Islet precursor cell (in vitro differentiated cells): ENCODE results near the gene SYTL5.

Experiments
- DNase-seq: peaks from one replicate; pipeline ENCODE4 v3.0.0-alpha.2; 2018

Gene SYTL5

GRCh38 chrX:38099688-38100087 is 93.3 kb downstream of the SYTL5 start:
- no peak for DNase-seq

- DNase-seq: no peak
These were observed 95.9 kb downstream of the SYTL5 start for GRCh38 chrX:38102240-38102639.

- DNase-seq: no peak
These were observed 96.5 kb downstream of the SYTL5 start for GRCh38 chrX:38102875-38103274.

- DNase-seq: no peak
These were observed 97.8 kb downstream of the SYTL5 start for GRCh38 chrX:38103857-38104812.

- DNase-seq: no peak
These were observed 98.9 kb downstream of the SYTL5 start for GRCh38 chrX:38105216-38105725.

GRCh38 chrX:38106991-38107655 is 100.8 kb downstream of the SYTL5 start:
- DNase-seq: no peak

- no peak for DNase-seq
These were observed 102.0 kb downstream of the SYTL5 start for GRCh38 chrX:38108364-38108763.

- DNase-seq: no peak
These were observed 102.9 kb downstream of the SYTL5 start for GRCh38 chrX:38109042-38109898.

GRCh38 chrX:38110231-38110630 is 103.9 kb downstream of the SYTL5 start:
- no peak for DNase-seq

GRCh38 chrX:38111196-38111595 is 104.8 kb downstream of the SYTL5 start:
- DNase-seq: no peak

- DNase-seq: no peak
These were observed 106.2 kb downstream of the SYTL5 start for GRCh38 chrX:38112566-38112965.

GRCh38 chrX:38116706-38117105 is 110.4 kb downstream of the SYTL5 start:
- no peak for DNase-seq

GRCh38 chrX:38117485-38117884 is 111.1 kb downstream of the SYTL5 start:
- DNase-seq: no peak

- DNase-seq: no peak
These were observed 117.6 kb downstream of the SYTL5 start for GRCh38 chrX:38124000-38124399.

- no peak for DNase-seq
These were observed 119.8 kb downstream of the SYTL5 start for GRCh38 chrX:38126179-38126578.

GRCh38 chrX:38127961-38128360 is 121.6 kb downstream of the SYTL5 start:
- DNase-seq: no peak

- DNase-seq: no peak
These were observed 123.0 kb downstream of the SYTL5 start for GRCh38 chrX:38129366-38129765.

- DNase-seq: no peak
These were observed 132.0 kb downstream of the SYTL5 start for GRCh38 chrX:38138157-38138891.

- no peak for DNase-seq
These were observed 132.5 kb downstream of the SYTL5 start for GRCh38 chrX:38138900-38139299.

GRCh38 chrX:38142610-38143009 is 136.3 kb downstream of the SYTL5 start:
- DNase-seq: no peak

GRCh38 chrX:38149016-38149415 is 142.7 kb downstream of the SYTL5 start:
- no peak for DNase-seq

GRCh38 chrX:38150993-38151392 is 144.6 kb downstream of the SYTL5 start:
- DNase-seq: no peak
